HepG2 (cell line): ENCODE data around the gene UBE2S.

Experiments
- CTCF ChIP-seq: sonication (generic); formaldehyde crosslinking; IDR thresholded peaks from 2 replicates; pipeline ENCODE4 v1.5.0; 2020; ENCODE audit warnings: mild to moderate bottlenecking, missing genetic modification reagents, moderate library complexity
- ESRRA ChIP-seq: sonication (generic); formaldehyde crosslinking; IDR thresholded peaks from 2 replicates; pipeline ENCODE4 v1.5.1; 2020; ENCODE audit warnings: mild to moderate bottlenecking, low read depth, missing genetic modification reagents
- GPBP1L1 ChIP-seq: sonication (generic); formaldehyde crosslinking; IDR thresholded peaks from 2 replicates; pipeline ENCODE4 v1.5.0; 2020; ENCODE audit warnings: mild to moderate bottlenecking, missing genetic modification reagents
- HDAC2 ChIP-seq: sonication (generic); formaldehyde crosslinking; IDR thresholded peaks from 2 replicates; pipeline ENCODE4 v1.4.0; 2020; ENCODE audit warnings: missing genetic modification reagents
- MAF1 ChIP-seq: sonication (generic); formaldehyde crosslinking; IDR thresholded peaks from 2 replicates; pipeline ENCODE4 v1.5.0; 2020; ENCODE audit warnings: missing genetic modification reagents, borderline replicate concordance
- MYC ChIP-seq: sonication (generic); formaldehyde crosslinking; IDR thresholded peaks from 2 replicates; pipeline ENCODE4 v1.9.0; 2021; ENCODE audit warnings: missing genetic modification reagents, borderline replicate concordance
- NR1H2 ChIP-seq: sonication (generic); formaldehyde crosslinking; IDR thresholded peaks from 2 replicates; pipeline ENCODE4 v1.8.1; 2022; ENCODE audit warnings: low read depth, missing genetic modification reagents, borderline replicate concordance
- POLR2A ChIP-seq, 2 experiments: IDR thresholded peaks; 2 replicates each; pipeline ENCODE4 v1.6.1; 2011; ENCODE audit warnings: low read depth in 2 of 2, low read length in 2 of 2, mild to moderate bottlenecking in 1 of 2, moderate library complexity in 1 of 2; ENCODE audit not compliant: insufficient read depth in 1 of 2
- TF ChIP-seq, protein P1 (sequence below): sonication (generic); formaldehyde crosslinking; IDR thresholded peaks from 2 replicates; pipeline ENCODE4 v1.5.0; 2020; ENCODE audit warnings: mild to moderate bottlenecking, missing genetic modification reagents

DNA sequence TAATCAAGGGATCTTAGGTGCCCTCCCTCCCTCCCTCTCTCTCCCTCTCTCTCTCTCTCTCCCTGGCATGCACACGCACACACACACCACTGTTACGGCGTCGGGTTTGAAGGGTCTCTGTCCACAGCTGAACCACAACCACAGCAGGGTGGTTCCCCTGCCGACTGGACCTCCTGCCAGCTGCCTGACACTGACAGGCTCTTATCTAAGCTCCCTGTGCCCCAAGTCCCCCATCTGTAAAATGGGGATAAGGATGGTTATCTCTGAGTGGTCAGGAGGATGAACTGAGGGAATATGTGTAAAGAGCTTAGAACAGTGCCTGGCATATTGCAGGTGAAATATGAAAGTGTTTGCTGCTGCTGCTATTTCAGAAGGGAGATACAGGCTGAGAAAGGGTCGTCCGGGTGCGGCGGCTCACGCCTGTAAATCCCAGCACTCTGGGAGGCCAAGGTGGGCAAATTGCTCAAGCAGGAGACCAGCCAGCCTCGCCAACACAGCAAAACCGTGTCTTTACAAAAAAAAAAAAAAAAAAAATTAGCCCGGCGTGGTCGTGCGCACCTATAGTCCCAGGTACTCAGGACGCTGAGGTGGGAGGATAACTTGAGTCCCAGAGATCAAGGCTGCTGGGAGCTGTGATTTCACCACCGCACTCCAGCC is 36.4 kb upstream of the UBE2S start:
- TF ChIP-seq MYC (no peak), ESRRA (CRISPR knock-in tag) (no peak), HDAC2 (CRISPR knock-in tag) (no peak), CTCF (no peak), GPBP1L1 (CRISPR knock-in tag) (no peak), POLR2A (IDR thresholded peaks at IDR 0.05; ENCODE audit: insufficient read depth in 1 of 2, low read depth in 2 of 2, low read length in 2 of 2) (no peak), NR1H2 (CRISPR knock-in tag) (no peak), MAF1 (CRISPR knock-in tag) (no peak)
- TF ChIP-seq, protein P1, sequence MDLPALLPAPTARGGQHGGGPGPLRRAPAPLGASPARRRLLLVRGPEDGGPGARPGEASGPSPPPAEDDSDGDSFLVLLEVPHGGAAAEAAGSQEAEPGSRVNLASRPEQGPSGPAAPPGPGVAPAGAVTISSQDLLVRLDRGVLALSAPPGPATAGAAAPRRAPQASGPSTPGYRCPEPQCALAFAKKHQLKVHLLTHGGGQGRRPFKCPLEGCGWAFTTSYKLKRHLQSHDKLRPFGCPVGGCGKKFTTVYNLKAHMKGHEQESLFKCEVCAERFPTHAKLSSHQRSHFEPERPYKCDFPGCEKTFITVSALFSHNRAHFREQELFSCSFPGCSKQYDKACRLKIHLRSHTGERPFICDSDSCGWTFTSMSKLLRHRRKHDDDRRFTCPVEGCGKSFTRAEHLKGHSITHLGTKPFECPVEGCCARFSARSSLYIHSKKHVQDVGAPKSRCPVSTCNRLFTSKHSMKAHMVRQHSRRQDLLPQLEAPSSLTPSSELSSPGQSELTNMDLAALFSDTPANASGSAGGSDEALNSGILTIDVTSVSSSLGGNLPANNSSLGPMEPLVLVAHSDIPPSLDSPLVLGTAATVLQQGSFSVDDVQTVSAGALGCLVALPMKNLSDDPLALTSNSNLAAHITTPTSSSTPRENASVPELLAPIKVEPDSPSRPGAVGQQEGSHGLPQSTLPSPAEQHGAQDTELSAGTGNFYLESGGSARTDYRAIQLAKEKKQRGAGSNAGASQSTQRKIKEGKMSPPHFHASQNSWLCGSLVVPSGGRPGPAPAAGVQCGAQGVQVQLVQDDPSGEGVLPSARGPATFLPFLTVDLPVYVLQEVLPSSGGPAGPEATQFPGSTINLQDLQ (CRISPR knock-in tag) = no peak
